ENCODE measurements around the gene ZFHX3. TPM values are rescaled to one million over a fixed set of nuclear protein-coding genes. Genes with fewer than 3 reads are reported as not detected.

The ZFHX3 gene
- polyA plus RNA-seq, 1 donor from 2014 or later, result 26.4 TPM

- Histone ChIP-seq H3K9me3 (ENCODE audit: low read length) (no peaks in the 10 kb centered on the region), H3K9ac (ENCODE audit: low read length) (no peak overlapping the region), H3F3A (ENCODE audit: insufficient read depth, low read length, poor library complexity, severe bottlenecking) (no peaks in the 10 kb centered on the region), H3K4me2 (ENCODE audit: low read length) (no peak overlapping the region), H4K20me1 (ENCODE audit: insufficient read depth) (no peaks in the 10 kb centered on the region), H3K27ac (ENCODE audit: low read length) (no peak overlapping the region), H3K4me3 (ENCODE audit: low read length) (no peak overlapping the region), H3K36me3 (ENCODE audit: insufficient read depth, low read length) (no peaks in the 10 kb centered on the region), H3K9me2 (ENCODE audit: insufficient read depth, low read length) (no peaks in the 10 kb centered on the region), H2AFZ (ENCODE audit: low read depth, low read length) (no peak overlapping the region), H3K79me2 (replicated peaks; ENCODE audit: insufficient read depth, low read length) (no peaks in the 10 kb centered on the region), H3K27me3 (ENCODE audit: insufficient read depth, low read depth, low read length) (no peaks in the 10 kb centered on the region)
- TF ChIP-seq MXI1 (conservative IDR thresholded peaks at IDR 0.05; ENCODE audit: poor library complexity, severe bottlenecking) (no peak), REST (IDR thresholded peaks at IDR 0.05; ENCODE audit: borderline replicate concordance) (no peak), TAF1 (IDR thresholded peaks at IDR 0.05; ENCODE audit: low read depth) (no peak), EZH2 (IDR thresholded peaks at IDR 0.05; ENCODE audit: borderline replicate concordance, insufficient read depth, low read length, poor library complexity, severe bottlenecking) (no peak), RAD21 (conservative IDR thresholded peaks at IDR 0.05) (no peak), SMC3 (conservative IDR thresholded peaks at IDR 0.05; ENCODE audit: poor library complexity) (no peak), EP300 (conservative IDR thresholded peaks at IDR 0.05; ENCODE audit: poor library complexity, severe bottlenecking) (no peak), POLR2AphosphoS5 (IDR thresholded peaks at IDR 0.05) (no peak)
- TF ChIP-seq, protein P1, sequence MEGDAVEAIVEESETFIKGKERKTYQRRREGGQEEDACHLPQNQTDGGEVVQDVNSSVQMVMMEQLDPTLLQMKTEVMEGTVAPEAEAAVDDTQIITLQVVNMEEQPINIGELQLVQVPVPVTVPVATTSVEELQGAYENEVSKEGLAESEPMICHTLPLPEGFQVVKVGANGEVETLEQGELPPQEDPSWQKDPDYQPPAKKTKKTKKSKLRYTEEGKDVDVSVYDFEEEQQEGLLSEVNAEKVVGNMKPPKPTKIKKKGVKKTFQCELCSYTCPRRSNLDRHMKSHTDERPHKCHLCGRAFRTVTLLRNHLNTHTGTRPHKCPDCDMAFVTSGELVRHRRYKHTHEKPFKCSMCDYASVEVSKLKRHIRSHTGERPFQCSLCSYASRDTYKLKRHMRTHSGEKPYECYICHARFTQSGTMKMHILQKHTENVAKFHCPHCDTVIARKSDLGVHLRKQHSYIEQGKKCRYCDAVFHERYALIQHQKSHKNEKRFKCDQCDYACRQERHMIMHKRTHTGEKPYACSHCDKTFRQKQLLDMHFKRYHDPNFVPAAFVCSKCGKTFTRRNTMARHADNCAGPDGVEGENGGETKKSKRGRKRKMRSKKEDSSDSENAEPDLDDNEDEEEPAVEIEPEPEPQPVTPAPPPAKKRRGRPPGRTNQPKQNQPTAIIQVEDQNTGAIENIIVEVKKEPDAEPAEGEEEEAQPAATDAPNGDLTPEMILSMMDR (IDR thresholded peaks at IDR 0.05; ENCODE audit: poor library complexity, severe bottlenecking), result no peak
Measured at GRCh38 chr16:73092236-73092781, 44.4 kb upstream of the ZFHX3 start.

GRCh38 chr16:73091174-73091573 lies 43.2 kb upstream of the ZFHX3 start:
- Histone ChIP-seq H3K9ac (ENCODE audit: low read length) (no peak overlapping the region), H3K27ac (ENCODE audit: low read length) (no peak overlapping the region), H3K79me2 (replicated peaks; ENCODE audit: insufficient read depth, low read length) (no peaks in the 10 kb centered on the region), H3K4me2 (ENCODE audit: low read length) (no peak overlapping the region), H3K27me3 (ENCODE audit: insufficient read depth, low read depth, low read length) (no peaks in the 10 kb centered on the region), H3K9me2 (ENCODE audit: insufficient read depth, low read length) (no peaks in the 10 kb centered on the region), H3F3A (ENCODE audit: insufficient read depth, low read length, poor library complexity, severe bottlenecking) (no peaks in the 10 kb centered on the region), H4K20me1 (ENCODE audit: insufficient read depth) (no peaks in the 10 kb centered on the region), H3K9me3 (ENCODE audit: low read length) (no peaks in the 10 kb centered on the region), H2AFZ (ENCODE audit: low read depth, low read length) (no peak overlapping the region), H3K4me3 (ENCODE audit: low read length) (no peak overlapping the region), H3K36me3 (ENCODE audit: insufficient read depth, low read length) (no peaks in the 10 kb centered on the region)
- TF ChIP-seq TAF1 (IDR thresholded peaks at IDR 0.05; ENCODE audit: low read depth), result no peak
- no peak for TF ChIP-seq EP300 (conservative IDR thresholded peaks at IDR 0.05; ENCODE audit: poor library complexity, severe bottlenecking)
- TF ChIP-seq MXI1 (conservative IDR thresholded peaks at IDR 0.05; ENCODE audit: poor library complexity, severe bottlenecking), result no peak
- TF ChIP-seq EZH2 (IDR thresholded peaks at IDR 0.05; ENCODE audit: borderline replicate concordance, insufficient read depth, low read length, poor library complexity, severe bottlenecking), result no peak
- TF ChIP-seq SMC3 (conservative IDR thresholded peaks at IDR 0.05; ENCODE audit: poor library complexity), result no peak
- no peak for TF ChIP-seq REST (IDR thresholded peaks at IDR 0.05; ENCODE audit: borderline replicate concordance)
- TF ChIP-seq, protein P1 (IDR thresholded peaks at IDR 0.05; ENCODE audit: poor library complexity, severe bottlenecking), result no peak
- no peak for TF ChIP-seq POLR2AphosphoS5 (IDR thresholded peaks at IDR 0.05)
- no peak for TF ChIP-seq RAD21 (conservative IDR thresholded peaks at IDR 0.05)

Data from neural cell (in vitro differentiated cells).